HT1080 (cell line): ENCODE results near the gene C19orf47. TPM values are rescaled to one million over a fixed set of nuclear protein-coding genes. Genes with fewer than 3 reads are reported as not detected.

Source experiments
- DNase-seq: peaks from one replicate; pipeline ENCODE4 v3.0.0-alpha.2; 2015; ENCODE audit warnings: low read depth
- total RNA-seq: library from RNA; depleted of rRNA; stranded (reverse); fragments of >200 nt; shearing (Covaris generic); gene quantifications from 2 replicates; pipeline ENCODE4 v1.2.3, GENCODE V29; 2014

Gene C19orf47
- total RNA-seq, 1 experiment from 2014 or later: 24.3 TPM

DNA sequence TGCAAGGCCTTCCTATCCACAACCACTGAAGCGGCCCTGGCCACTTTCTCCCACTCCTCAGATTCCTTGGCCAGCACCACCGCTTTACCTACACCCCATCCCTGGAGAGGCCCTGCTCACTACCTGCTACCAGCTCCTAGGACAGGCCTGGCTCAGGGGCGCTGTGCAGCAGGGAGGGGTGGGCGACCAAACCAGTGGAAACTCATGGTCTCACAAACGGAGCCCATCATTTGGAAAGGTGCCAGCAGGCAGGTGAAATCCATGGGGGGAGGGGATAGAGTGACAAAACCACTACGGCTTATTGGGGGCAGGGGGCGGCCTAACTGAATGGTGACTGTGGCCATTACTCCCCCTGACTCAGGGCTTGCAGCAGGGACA lies 27.6 kb downstream of the C19orf47 start:
- no peak for DNase-seq

DNA sequence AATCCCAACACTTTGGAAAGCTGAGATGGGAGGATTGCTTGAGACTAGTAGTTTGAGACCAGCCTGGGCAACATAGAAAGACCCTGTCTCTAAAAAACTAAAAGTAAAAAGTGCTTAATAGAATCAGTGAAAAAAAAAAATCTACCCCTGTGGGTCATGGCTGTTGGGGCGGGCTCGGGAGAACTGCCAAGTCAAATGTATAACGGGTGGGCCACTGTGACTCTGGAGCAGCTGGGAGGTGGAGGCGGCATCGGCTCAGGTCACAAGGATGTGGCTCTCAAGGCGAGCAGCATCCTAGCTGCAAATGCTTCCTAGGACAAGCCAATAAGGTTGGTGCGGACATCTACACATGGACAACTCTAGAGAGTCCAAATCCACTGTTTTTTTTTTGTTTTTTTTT lies 30.9 kb downstream of the C19orf47 start:
- no peak for DNase-seq

- no peak for DNase-seq
Measured at GRCh38 chr19:40315812-40316470, 32.3 kb downstream of the C19orf47 start.

- DNase-seq: no peak
Measured at GRCh38 chr19:40314656-40315055, 33.5 kb downstream of the C19orf47 start.

DNA sequence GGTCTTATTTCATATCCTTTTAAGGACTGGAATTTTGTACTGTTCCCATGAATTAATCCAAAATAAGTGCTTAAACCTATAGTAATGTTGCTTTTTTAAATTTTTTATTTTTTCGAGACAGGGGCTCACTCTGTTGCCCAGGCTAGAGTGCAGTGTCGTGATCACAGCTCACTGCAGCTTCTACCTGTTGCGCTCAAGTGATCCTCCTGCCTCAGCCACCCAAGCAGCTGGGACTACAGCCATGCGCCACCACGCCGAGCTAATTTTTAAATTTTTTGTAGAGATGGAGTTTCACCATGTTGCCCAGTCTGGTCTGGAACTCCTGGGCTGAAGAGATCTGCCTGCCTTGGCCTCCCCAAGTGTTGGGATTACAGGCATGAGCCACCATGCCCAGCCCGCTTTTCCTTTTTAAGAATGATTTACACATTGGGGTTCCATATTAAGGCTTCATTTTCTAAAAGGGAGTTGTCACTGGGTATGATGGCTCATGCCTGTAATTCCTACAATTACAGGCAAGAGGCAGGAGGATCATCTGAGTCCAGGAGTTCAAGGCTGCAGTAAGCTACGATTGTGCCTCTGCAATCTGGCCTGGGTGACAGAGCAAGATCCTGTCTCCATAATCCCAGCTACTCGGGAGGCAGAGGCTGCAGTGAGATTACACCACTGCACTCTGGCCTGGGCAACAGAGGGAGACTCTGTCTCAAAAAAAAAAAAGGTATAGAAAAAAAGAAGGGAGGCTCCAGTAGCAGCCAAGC lies 34.8 kb downstream of the C19orf47 start:
- no peak for DNase-seq

- DNase-seq: no peak
Measured at GRCh38 chr19:40312533-40312932, 35.7 kb downstream of the C19orf47 start.

- no peak for DNase-seq
Measured at GRCh38 chr19:40309666-40310065, 38.5 kb downstream of the C19orf47 start.

DNA sequence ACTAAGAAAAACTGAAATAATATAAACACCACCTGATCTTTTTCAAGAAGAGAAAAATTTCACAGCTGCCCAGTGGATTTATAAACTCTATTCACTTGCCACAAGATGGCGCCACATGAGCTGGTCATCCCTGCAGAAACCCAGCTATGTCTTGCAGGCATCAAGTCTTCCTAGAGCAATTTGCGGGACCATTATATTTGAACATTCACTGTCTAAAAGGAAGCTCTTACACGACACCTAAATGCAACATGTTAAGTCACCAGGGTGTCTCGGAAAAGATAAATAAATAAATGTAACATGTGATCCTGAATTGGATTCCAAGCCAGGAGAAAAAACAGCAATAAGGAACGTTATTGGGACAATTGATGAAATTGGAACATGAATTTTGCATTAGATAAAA lies 42.8 kb downstream of the C19orf47 start:
- DNase-seq: peak; percentile 44

DNA sequence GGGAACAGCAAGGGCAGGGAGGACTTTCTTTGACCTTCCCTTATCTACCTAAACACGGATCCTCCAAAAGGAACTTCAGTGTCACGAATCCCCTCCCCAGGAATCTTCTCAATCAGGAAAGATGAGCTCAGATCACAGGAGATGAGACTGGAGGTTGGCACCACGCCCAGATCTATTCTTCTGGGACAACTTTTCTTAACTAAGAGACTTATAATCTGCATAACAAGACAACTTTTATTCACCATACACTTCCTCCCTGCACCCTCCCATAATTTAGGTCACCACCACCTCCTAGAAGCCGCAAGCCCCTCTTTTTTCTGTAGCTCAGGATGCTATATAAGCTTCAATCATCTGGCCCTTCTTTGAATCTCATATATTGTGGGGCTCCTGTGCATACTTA lies 43.9 kb downstream of the C19orf47 start:
- DNase-seq: no peak

GRCh38 chr19:40303765-40304164 lies 44.4 kb downstream of the C19orf47 start:
- DNase-seq: no peak

DNA sequence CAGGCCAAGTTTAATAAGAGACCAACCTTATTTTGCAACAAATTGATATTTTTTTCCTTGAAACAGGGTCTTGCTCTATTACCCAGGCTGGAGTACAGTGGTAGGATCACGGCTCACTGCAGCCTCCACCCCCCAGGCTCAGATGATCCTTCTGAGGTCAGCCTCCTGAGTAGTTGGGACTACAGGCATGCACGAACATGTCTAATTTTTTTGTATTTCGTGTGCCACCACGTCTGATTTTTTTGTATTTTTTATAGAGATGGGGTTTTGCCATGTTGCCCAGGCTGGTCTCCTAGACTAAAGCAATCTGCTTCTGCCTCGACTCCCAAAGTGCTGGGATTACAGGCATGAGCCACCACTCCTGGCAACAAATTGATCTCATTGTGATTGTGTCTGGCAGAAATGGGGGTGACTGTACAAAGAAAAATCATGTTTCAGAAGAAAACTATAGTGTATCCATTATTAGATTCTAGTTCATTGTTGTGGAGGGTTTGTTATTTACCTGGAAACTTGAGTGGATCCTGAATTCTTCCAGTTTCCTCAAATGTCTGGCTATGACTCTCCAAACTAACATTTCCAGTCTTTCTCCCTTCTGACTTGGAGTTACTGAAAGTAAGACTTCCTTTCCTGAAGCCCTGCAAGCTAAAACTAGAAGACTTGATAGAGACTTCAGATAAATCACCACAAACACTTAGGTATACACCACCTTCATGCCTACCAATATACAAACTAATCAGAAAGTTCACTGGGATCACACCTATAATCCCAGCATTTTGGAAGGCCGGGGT lies 45.8 kb downstream of the C19orf47 start:
- no peak for DNase-seq

DNA sequence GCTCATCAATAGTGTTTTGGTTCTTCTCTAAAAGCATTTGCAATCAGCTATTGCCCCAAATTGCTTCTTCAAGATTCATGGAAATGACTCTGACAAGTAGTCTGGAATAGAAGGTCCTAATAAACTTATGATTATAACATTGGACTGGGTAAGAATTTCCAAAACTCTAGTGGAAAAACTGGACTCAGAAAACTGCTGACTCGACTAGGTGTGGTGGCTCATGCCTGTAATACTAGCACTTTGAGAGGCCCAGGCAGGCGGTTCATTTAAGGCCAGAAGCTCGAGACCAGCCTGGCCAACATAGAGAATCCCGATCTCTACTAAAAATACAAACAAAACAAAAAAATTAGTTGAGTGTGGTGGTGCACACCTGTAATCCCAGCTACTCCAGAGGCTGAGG lies 47.5 kb downstream of the C19orf47 start:
- DNase-seq: no peak

- no peak for DNase-seq
Measured at GRCh38 chr19:40298026-40298425, 50.2 kb downstream of the C19orf47 start.

- DNase-seq: no peak
Measured at GRCh38 chr19:40294560-40294959, 53.6 kb downstream of the C19orf47 start.

- no peak for DNase-seq
Measured at GRCh38 chr19:40286971-40287421, 61.2 kb downstream of the C19orf47 start.

- DNase-seq: no peak
Measured at GRCh38 chr19:40286235-40286970, 61.8 kb downstream of the C19orf47 start.

GRCh38 chr19:40285353-40286234 lies 62.6 kb downstream of the C19orf47 start:
- DNase-seq: peak; percentile 99

DNA sequence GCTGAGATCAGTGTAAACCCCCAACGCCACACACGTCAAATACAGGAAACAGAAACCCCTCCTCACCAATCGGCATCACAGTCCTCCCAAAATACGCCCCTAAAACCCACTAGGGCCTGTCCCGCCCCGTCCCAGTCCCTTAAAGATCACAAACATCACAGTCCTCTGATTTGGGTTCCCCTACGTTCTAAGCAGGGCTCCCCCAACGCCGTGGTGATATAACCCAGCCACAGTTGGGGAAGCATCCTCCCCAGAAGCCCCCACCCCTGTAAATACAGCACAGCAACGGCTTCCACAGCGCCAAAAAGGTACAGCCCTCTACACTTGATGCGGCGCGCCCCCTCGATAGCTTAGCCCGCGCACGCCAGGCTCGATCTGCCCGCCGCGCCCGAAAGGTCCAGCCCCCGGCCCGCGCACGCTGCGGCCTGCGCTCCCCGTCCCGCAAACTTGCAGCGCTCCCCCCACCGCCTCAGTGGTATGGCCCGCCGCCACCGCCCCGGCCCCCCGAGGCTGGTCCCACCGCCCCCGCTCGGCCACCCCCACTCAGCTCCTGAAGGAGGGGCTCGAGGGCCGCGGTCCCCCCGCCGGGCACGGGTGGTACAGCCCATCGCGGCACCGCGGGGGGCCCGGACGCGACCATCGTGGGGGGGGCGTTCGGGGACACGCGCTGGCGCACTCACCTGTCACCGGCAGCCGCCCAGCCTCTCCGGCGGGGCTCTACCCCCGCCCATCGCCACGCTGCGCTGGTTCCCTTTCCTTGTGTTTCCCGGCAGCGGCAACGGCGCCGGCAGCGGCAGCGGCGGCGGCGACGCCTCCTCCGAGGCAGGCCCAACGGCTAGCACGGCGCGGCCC lies 63.5 kb downstream of the C19orf47 start, which contains the start of gene AKT2:
Gene AKT2 (minus strand): TSS at position 845 of the 852 bp plus-strand sequence. CDS start 20,078 bp downstream, outside the sequence.
- no peak for DNase-seq

GRCh38 chr19:40284251-40284500 lies 64.0 kb downstream of the C19orf47 start:
- no peak for DNase-seq
